ENCODE data around the gene PTPN7.

The PTPN7 gene

DNA sequence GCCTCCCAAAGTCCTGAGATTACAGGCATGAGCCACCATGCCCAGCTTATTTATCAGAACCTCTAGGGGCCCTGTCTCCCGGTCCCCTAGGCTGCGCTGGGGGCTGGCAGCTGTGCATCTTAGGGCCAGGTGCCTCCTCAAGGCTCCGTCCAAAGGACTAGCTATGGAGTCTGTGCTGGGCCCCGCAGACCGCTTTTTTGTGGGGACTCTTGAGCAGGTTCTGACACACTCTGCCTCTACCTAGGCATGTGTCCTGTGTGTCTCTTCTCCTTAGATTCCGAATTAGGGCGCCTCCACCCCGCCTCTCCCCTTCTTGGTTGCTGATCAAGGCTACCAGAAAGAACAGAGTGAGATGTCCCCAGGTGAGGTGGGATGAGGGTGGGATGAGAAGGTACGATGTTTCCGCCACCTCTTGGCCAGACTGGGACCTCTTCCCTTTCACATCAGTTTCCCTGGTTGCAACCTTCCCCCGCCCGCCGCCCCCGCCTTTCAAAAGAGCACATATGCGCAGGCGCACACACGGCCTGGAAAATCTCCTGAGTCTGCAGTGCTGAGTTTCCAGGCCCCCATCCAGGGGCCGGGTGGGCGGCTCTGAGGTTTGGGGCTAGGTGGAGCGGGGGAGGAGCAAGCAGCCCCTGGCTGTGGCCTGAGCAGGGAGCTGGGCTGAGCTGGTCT is 5.0 kb upstream of the PTPN7 start:
- no peak for DNase-seq (ENCODE audit: low read depth in 2 of 2)
- H3K4me3 ChIP-seq (replicated peaks in 1 of 2; ENCODE audit: low read depth in 2 of 2, low read length in 2 of 2): no peak overlapping the region
- TF ChIP-seq, protein P1, sequence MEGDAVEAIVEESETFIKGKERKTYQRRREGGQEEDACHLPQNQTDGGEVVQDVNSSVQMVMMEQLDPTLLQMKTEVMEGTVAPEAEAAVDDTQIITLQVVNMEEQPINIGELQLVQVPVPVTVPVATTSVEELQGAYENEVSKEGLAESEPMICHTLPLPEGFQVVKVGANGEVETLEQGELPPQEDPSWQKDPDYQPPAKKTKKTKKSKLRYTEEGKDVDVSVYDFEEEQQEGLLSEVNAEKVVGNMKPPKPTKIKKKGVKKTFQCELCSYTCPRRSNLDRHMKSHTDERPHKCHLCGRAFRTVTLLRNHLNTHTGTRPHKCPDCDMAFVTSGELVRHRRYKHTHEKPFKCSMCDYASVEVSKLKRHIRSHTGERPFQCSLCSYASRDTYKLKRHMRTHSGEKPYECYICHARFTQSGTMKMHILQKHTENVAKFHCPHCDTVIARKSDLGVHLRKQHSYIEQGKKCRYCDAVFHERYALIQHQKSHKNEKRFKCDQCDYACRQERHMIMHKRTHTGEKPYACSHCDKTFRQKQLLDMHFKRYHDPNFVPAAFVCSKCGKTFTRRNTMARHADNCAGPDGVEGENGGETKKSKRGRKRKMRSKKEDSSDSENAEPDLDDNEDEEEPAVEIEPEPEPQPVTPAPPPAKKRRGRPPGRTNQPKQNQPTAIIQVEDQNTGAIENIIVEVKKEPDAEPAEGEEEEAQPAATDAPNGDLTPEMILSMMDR (IDR thresholded peaks at IDR 0.05; ENCODE audit: low read depth, low read length): no peak

- TF ChIP-seq, protein P1 (IDR thresholded peaks at IDR 0.05; ENCODE audit: low read depth, low read length): no peak
- DNase-seq (ENCODE audit: low read depth in 2 of 2): no peak
- no peak overlapping the region for H3K4me3 ChIP-seq (replicated peaks in 1 of 2; ENCODE audit: low read depth in 2 of 2, low read length in 2 of 2)
These were observed 4.1 kb upstream of the PTPN7 start for GRCh38 chr1:202164271-202165037.

- TF ChIP-seq, protein P1 (IDR thresholded peaks at IDR 0.05; ENCODE audit: low read depth, low read length): no peak
- H3K4me3 ChIP-seq (replicated peaks in 1 of 2; ENCODE audit: low read depth in 2 of 2, low read length in 2 of 2): no peak overlapping the region
- DNase-seq (ENCODE audit: low read depth in 2 of 2): no peak
These were observed 3.2 kb upstream of the PTPN7 start for GRCh38 chr1:202163281-202164270.

DNA sequence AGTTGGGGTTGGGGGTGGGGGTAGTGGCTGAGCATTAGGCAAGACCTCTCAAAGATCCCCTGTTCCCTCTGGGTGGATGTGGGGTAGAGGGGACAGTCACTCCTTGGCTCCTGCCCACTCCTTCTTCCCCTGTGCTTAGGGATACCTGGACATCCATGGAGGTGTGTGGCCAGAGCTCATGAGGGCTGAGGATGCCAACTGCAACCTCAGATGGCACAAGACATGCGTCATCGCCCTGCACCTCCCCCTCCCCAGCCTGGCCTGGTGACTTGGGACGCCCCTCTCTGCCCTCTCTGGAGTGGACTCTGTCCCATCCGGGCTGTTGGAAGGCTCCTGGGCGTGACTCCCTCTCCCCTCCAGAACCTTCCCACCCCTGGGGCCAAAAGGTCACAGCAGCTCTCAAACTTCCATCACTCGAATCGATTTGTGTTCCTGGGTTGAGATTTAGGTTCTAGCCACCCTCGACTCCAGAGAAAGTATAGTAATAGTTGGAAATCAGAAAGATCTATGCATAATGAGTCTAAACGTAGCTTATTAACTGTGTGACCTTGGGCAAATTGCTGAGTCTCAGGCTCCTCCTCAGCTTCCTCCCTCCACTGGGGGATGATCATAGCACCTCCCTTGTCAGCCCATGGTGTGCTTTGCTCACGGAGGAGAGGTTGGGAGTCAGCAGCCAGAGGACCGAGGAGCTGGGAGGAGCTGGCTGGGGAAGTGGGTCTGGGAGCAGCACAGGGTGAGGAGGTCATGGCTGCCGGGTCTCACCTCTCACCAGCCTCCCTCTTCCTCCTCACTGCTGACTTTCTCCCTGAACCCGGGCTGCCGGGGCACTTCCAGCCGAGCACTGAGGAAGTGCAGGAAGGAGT is 2.2 kb upstream of the PTPN7 start:
- DNase-seq (ENCODE audit: low read depth in 2 of 2): no peak
- no peak overlapping the region for H3K4me3 ChIP-seq (replicated peaks in 1 of 2; ENCODE audit: low read depth in 2 of 2, low read length in 2 of 2)
- TF ChIP-seq, protein P1 (IDR thresholded peaks at IDR 0.05; ENCODE audit: low read depth, low read length): no peak

GRCh38 chr1:202162047-202162417 is 1.6 kb upstream of the PTPN7 start:
- no peak overlapping the region for H3K4me3 ChIP-seq (replicated peaks in 1 of 2; ENCODE audit: low read depth in 2 of 2, low read length in 2 of 2)
- DNase-seq (ENCODE audit: low read depth in 2 of 2): no peak
- TF ChIP-seq, protein P1 (IDR thresholded peaks at IDR 0.05; ENCODE audit: low read depth, low read length): no peak

All from cardiac fibroblast (primary cell).